ENCODE results near the gene TSPO. TPM values are rescaled to one million over a fixed set of nuclear protein-coding genes. Genes with fewer than 3 reads are reported as not detected.

The TSPO gene
- total RNA-seq, 2 experiments from 2014 or later: 43.8 to 45.6 TPM

- no peak overlapping the region for H3K4me3 ChIP-seq (ENCODE audit: low read length)
- peaks cover 21% of the 10 kb centered on the region for H3K4me1 ChIP-seq (ENCODE audit: insufficient read depth, low read length)
- no peak overlapping the region for H3K27ac ChIP-seq (ENCODE audit: low read depth in 1 of 2, low read length in 2 of 2)
- H3K36me3 ChIP-seq (ENCODE audit: insufficient read depth, low read length): peaks cover 23% of the 10 kb centered on the region
- H3K9me3 ChIP-seq (ENCODE audit: control insufficient read depth in 1 of 2, insufficient read depth in 1 of 2, low read length in 2 of 2): no peaks in the 10 kb centered on the region
- POLR2A ChIA-PET: no interaction called here
- no peak overlapping the region for H3K27ac Mint-ChIP-seq
- H3K9me3 Mint-ChIP-seq: no peaks in the 10 kb centered on the region
- CTCF ChIA-PET: no interaction called here
- H3K27me3 Mint-ChIP-seq: no peaks in the 10 kb centered on the region
- H3K4me3 Mint-ChIP-seq: no peak overlapping the region
- H3K4me1 Mint-ChIP-seq (ENCODE audit: low read depth): peaks cover 20% of the 10 kb centered on the region
- H3K27me3 ChIP-seq (ENCODE audit: control insufficient read depth in 1 of 2, insufficient read depth in 2 of 2, low read length in 2 of 2): no peaks in the 10 kb centered on the region
- intact Hi-C loops (cut with DNase I, micrococcal nuclease): no loop called here
- DNase-seq (no peak), ATAC-seq (ENCODE audit: poor library complexity) (no peak)
- H3K36me3 Mint-ChIP-seq (ENCODE audit: low read depth): peaks cover 12% of the 10 kb centered on the region
- TF ChIP-seq CTCF (IDR thresholded peaks at IDR 0.05): no peak
These were observed 31.4 kb downstream of the TSPO start for GRCh38 chr22:43182726-43183125.

- TF ChIP-seq CTCF (IDR thresholded peaks at IDR 0.05): no peak
- Mint-ChIP-seq H3K9me3 (no peaks in the 10 kb centered on the region), H3K27ac (peak overlapping the region; percentile 70), H3K36me3 (ENCODE audit: low read depth) (peaks cover 10% of the 10 kb centered on the region), H3K27me3 (no peaks in the 10 kb centered on the region), H3K4me1 (ENCODE audit: low read depth) (peaks cover 25% of the 10 kb centered on the region), H3K4me3 (no peak overlapping the region)
- Histone ChIP-seq H3K4me3 (ENCODE audit: low read length) (no peak overlapping the region), H3K27ac (ENCODE audit: low read depth in 1 of 2, low read length in 2 of 2) (no peak overlapping the region), H3K27me3 (ENCODE audit: control insufficient read depth in 1 of 2, insufficient read depth in 2 of 2, low read length in 2 of 2) (no peaks in the 10 kb centered on the region), H3K4me1 (ENCODE audit: insufficient read depth, low read length) (peaks cover 28% of the 10 kb centered on the region), H3K36me3 (ENCODE audit: insufficient read depth, low read length) (peaks cover 19% of the 10 kb centered on the region), H3K9me3 (ENCODE audit: control insufficient read depth in 1 of 2, insufficient read depth in 1 of 2, low read length in 2 of 2) (no peaks in the 10 kb centered on the region)
- POLR2A ChIA-PET: no interaction called here
- DNase-seq: no peak
- ATAC-seq (ENCODE audit: poor library complexity): no peak
- intact Hi-C loops (cut with DNase I, micrococcal nuclease): no loop called here
- CTCF ChIA-PET: no interaction called here
These were observed 32.3 kb downstream of the TSPO start for GRCh38 chr22:43183496-43184277.

- no peaks in the 10 kb centered on the region for H3K9me3 ChIP-seq (ENCODE audit: control insufficient read depth in 1 of 2, insufficient read depth in 1 of 2, low read length in 2 of 2)
- peak overlapping the region; percentile 60 for H3K4me3 ChIP-seq (ENCODE audit: low read length)
- Mint-ChIP-seq H3K27me3 (no peaks in the 10 kb centered on the region), H3K27ac (peak overlapping the region; percentile 74), H3K4me1 (ENCODE audit: low read depth) (peaks cover 25% of the 10 kb centered on the region), H3K9me3 (no peaks in the 10 kb centered on the region), H3K36me3 (ENCODE audit: low read depth) (no peaks in the 10 kb centered on the region), H3K4me3 (peak overlapping the region; percentile 77)
- POLR2A ChIA-PET: interaction anchor here (1.0 to 2.6 kb wide), 2 partner anchors 33 to 570 kb away, joined by 3 to 20 read pairs; no protein-coding TSS in a partner anchor
- no peak overlapping the region for H3K27ac ChIP-seq (ENCODE audit: low read depth in 1 of 2, low read length in 2 of 2)
- H3K27me3 ChIP-seq (ENCODE audit: control insufficient read depth in 1 of 2, insufficient read depth in 2 of 2, low read length in 2 of 2): no peaks in the 10 kb centered on the region
- intact Hi-C loops (cut with DNase I, micrococcal nuclease): loop anchor here (1.0 to 5.0 kb wide), 9 partner anchors 34 to 571 kb away; partner anchors contain the start of genes BIK (in 2 of the 2), ARFGAP3 (in 1 of the 2), MCAT (in 1 of the 2) and POLDIP3 (in 1 of the 2)
- DNase-seq: no peak
- peaks cover 28% of the 10 kb centered on the region for H3K4me1 ChIP-seq (ENCODE audit: insufficient read depth, low read length)
- H3K36me3 ChIP-seq (ENCODE audit: insufficient read depth, low read length): peaks cover 5% of the 10 kb centered on the region
- CTCF ChIA-PET: no interaction called here
- ATAC-seq (ENCODE audit: poor library complexity): no peak
- no peak for TF ChIP-seq CTCF (IDR thresholded peaks at IDR 0.05)
These were observed 34.5 kb downstream of the TSPO start for GRCh38 chr22:43185860-43186261.

Measured in CD4-positive, alpha-beta T cell (primary cell).